Astrocyte of the spinal cord (primary cell): ENCODE measurements around the gene SLC38A3.
A peak's percentile ranks its signal among the peaks of the same experiment; 100 is the strongest.
"Not testable (repeated sequence)": the region's sequence is repeated elsewhere in the genome, so short reads cannot be mapped to it uniquely, and the experiment has no call there.

Source experiments
- DNase-seq: peaks from one replicate; pipeline ENCODE4 v3.0.0; 2011; ENCODE audit warnings: low read depth, low spot score
- H3K4me3 ChIP-seq: 2 replicates; pipeline ENCODE4 v1.5.1; 2011; ENCODE audit warnings: low read depth, mild to moderate bottlenecking, low read length, moderate library complexity
- in situ Hi-C: cut with HindIII; loops from 2 replicates; pipeline ENCODE4 v1.10.0; 2017; ENCODE audit warnings: low sequenced_read_pairs
- TF ChIP-seq, protein P1 (sequence below): IDR thresholded peaks from 2 replicates; pipeline ENCODE4 v1.5.1; 2012; ENCODE audit warnings: low read depth, mild to moderate bottlenecking, low read length, inconsistent platforms

Gene SLC38A3

DNA sequence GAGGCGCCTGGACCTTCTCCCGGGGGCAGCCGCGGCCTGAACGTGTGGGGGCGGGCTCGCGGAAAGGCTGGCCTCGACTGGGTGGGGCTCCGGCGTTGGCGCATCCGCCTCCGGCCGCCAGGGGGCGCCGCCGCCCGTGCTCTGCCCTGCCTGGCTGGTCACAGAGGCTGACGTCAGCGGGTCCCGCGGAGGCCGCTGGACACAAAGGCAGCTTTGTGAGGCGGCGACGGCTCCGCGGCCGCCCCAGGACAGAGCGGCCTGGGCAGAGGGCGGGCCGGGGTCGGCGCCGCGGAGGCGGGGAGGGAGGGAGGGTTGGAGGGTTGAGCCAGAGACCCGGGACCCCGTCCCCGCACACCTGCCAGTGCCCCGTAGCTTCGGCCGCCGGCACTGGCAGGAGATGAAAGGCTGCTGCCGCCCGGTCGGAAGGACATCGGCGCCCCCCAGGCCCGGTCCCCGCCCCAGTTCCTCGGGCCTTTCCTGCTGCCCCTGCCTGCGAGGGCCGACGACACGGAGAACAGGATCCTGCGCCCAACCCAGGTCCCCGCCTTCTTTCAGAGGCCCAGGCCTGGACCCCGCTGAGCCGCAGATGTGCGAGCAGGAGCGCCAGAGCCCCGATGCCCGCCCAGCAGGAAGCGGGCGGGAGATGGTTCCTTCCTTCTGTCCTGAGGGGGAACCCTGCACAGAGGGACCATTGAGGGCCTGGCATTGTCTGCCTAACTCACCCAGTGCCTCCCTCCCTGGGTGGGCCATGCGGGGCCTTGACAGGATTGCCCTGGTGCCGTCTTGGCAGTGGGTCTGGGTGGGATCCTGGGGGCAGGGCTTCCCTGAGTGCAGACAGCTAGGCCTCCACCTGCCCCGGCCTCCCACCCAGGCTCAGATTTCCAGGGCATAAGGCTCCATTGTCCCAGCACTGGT is 55.2 kb downstream of the SLC38A3 start:
- peak overlapping the region; percentile 41 for H3K4me3 ChIP-seq
- in situ Hi-C loops, result no loop called here
- TF ChIP-seq, protein P1, sequence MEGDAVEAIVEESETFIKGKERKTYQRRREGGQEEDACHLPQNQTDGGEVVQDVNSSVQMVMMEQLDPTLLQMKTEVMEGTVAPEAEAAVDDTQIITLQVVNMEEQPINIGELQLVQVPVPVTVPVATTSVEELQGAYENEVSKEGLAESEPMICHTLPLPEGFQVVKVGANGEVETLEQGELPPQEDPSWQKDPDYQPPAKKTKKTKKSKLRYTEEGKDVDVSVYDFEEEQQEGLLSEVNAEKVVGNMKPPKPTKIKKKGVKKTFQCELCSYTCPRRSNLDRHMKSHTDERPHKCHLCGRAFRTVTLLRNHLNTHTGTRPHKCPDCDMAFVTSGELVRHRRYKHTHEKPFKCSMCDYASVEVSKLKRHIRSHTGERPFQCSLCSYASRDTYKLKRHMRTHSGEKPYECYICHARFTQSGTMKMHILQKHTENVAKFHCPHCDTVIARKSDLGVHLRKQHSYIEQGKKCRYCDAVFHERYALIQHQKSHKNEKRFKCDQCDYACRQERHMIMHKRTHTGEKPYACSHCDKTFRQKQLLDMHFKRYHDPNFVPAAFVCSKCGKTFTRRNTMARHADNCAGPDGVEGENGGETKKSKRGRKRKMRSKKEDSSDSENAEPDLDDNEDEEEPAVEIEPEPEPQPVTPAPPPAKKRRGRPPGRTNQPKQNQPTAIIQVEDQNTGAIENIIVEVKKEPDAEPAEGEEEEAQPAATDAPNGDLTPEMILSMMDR, result peak; percentile 81
- peak; percentile 91 for DNase-seq

GRCh38 chr3:50260942-50261441 is 55.9 kb downstream of the SLC38A3 start:
- DNase-seq, result no peak
- in situ Hi-C loops, result no loop called here
- TF ChIP-seq, protein P1, result no peak
- H3K4me3 ChIP-seq, result peak overlapping the region; percentile 41

GRCh38 chr3:50261505-50261904 is 56.4 kb downstream of the SLC38A3 start:
- no peak for DNase-seq
- H3K4me3 ChIP-seq, result no peak overlapping the region
- in situ Hi-C loops, result no loop called here
- TF ChIP-seq, protein P1, result no peak

DNA sequence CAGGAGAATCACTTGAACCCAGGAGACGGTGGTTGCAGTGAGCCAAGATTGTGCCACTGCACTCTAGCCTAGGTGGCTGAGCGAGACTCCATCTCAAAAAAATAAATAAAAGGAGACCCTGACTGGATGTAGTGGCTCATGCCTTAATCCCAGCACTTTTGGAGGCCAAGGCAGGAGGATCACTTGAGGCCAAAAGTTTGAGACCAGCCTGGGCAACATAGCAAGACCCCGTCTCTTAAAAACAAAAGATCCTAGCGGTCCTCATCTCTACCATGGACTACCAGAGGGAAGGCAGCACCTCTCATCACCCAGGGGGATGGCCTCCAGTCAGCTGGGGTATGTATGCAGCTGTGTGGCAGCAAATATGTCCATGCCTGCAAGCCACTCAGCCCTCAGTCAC is 57.1 kb downstream of the SLC38A3 start:
- in situ Hi-C loops, result not testable (repeated sequence)

DNA sequence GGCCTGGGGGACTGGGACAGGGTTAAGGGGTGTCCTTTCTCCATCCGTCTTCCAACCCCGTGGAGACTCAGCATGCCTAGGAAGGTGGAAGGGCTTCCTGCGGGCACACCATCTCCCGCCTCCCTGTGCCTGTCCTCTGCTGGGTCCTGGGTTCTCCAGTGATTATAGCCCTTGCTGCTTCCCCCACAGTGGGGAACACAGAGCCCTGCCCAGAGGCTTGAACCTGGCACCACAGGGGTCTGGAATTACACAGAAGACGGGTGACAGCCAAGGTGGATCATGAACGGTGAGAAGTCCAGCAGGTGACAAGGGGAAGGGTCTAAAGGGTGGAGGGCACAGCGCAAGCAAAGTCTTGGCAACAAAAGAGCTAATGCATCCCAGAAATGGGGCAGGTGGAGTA is 57.7 kb downstream of the SLC38A3 start:
- in situ Hi-C loops, result no loop called here
- no peak overlapping the region for H3K4me3 ChIP-seq
- no peak for DNase-seq
- TF ChIP-seq, protein P1, result no peak

More for the DNA sequence above, 57.1 kb downstream of the SLC38A3 start:
- DNase-seq, H3K4me3 ChIP-seq: not testable (repeated sequence)

DNA sequence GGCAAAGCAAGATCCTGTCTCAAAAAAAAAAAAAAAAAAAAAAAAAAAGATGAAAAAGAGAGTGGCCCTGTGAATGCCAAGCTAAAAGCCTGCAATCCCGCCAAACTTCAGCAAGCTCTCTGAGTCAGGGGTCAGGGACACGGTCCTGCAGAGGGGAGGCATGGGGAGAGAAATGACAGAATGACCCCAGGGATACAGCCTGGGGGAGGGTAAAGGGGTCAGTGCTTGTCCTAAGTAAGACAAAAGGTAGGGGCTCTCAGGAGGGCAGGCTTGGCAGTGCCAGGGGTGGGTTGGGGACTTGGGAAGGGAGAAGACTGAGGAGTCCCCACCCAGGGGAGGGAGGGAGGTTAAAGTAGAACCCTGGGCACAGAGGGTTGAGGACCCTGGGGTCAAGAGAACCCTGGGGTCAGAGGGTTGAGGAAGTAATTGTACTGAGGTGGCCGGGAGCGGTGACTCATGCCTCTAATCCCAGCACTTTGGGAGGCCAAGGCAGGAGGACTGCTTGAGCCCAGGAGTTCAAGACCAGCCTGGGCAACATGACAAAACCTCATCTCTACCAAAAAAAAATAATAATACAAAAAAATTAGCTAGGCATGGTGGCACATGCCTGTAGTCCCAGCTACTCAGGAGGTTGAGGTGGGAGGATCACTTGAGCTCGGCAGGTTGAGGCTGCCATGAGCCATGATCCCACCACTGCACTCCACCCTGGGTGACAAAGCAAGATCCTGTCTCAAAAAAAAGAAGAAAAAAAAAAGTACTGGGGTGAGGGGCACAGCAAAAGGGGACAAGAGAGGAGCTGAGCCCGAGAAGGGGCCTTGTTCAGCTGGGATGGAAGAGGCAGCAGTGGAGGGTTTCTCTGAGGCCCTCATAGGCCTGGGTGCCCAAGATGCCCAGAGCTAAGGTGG is 58.7 kb downstream of the SLC38A3 start:
- no peak overlapping the region for H3K4me3 ChIP-seq
- in situ Hi-C loops, result no loop called here
- no peak for DNase-seq
- TF ChIP-seq, protein P1, result no peak
